GM23338 (cell line): ENCODE measurements around the gene PI4K2A. TPM values are rescaled to one million over a fixed set of nuclear protein-coding genes. Genes with fewer than 3 reads are reported as not detected.

Experiments used
- ATAC-seq: fragments of 200-7000 bp; cut with Tn5 transposase; 3 replicates; pipeline ENCODE4 v1.9.1; 2020
- DNase-seq: peaks from one replicate; pipeline ENCODE4 v3.0.0-alpha.2; 2015; ENCODE audit warnings: low spot score
- H2AFZ ChIP-seq: fragments of 200-600 bp; sonication (generic); 2 replicates; pipeline ENCODE4 v1.8.0; 2016; ENCODE audit warnings: antibody characterized with exemption, mild to moderate bottlenecking, moderate library complexity
- H3F3A ChIP-seq: fragments of 200-600 bp; sonication (generic); replicated peaks from 2 replicates; pipeline ENCODE4 v1.8.0; 2017; ENCODE audit warnings: antibody characterized with exemption, mixed run types, low read depth
- H3K27ac ChIP-seq: fragments of 200-600 bp; sonication (generic); 2 replicates; pipeline ENCODE4 v1.6.1; 2016; ENCODE audit warnings: low read depth
- H3K27me3 ChIP-seq: fragments of 200-600 bp; sonication (generic); 2 replicates; pipeline ENCODE4 v1.8.0; 2016; ENCODE audit warnings: mild to moderate bottlenecking, mixed run types, moderate library complexity; ENCODE audit not compliant: insufficient read depth
- H3K36me3 ChIP-seq: fragments of 200-600 bp; sonication (generic); 2 replicates; pipeline ENCODE4 v1.8.0; 2016; ENCODE audit warnings: mild to moderate bottlenecking; ENCODE audit not compliant: insufficient read depth
- H3K4me1 ChIP-seq: fragments of 200-600 bp; sonication (generic); 2 replicates; pipeline ENCODE4 v1.8.0; 2016; ENCODE audit warnings: mild to moderate bottlenecking, moderate library complexity; ENCODE audit not compliant: insufficient read depth
- H3K4me2 ChIP-seq: fragments of 200-600 bp; sonication (generic); 2 replicates; pipeline ENCODE4 v1.7.1; 2017; ENCODE audit warnings: mixed run types
- H3K4me3 ChIP-seq: fragments of 200-600 bp; sonication (generic); 2 replicates; pipeline ENCODE4 v1.6.1; 2016; ENCODE audit warnings: mixed run types
- H3K79me2 ChIP-seq: fragments of 200-600 bp; sonication (generic); replicated peaks from 2 replicates; pipeline ENCODE4 v1.8.0; 2017; ENCODE audit warnings: mild to moderate bottlenecking; ENCODE audit not compliant: insufficient read depth
- H3K9me2 ChIP-seq: fragments of 200-600 bp; sonication (generic); 2 replicates; pipeline ENCODE4 v1.8.0; 2017; ENCODE audit not compliant: insufficient read depth
- H4K20me1 ChIP-seq: fragments of 200-600 bp; sonication (generic); replicated peaks from 2 replicates; pipeline ENCODE4 v1.8.0; 2017; ENCODE audit warnings: mild to moderate bottlenecking; ENCODE audit not compliant: insufficient read depth
- H3K27ac Mint-ChIP-seq: 2 replicates; pipeline ENCODE4 v1.8.0; 2020; ENCODE audit warnings: inconsistent platforms, mild to moderate bottlenecking, moderate library complexity, mixed read lengths
- H3K27me3 Mint-ChIP-seq: 3 replicates; pipeline ENCODE4 v1.8.0; 2022; ENCODE audit warnings: low read depth, mild to moderate bottlenecking, moderate library complexity, mixed read lengths, inconsistent platforms; ENCODE audit not compliant: insufficient read depth, poor library complexity
- H3K36me3 Mint-ChIP-seq: 3 replicates; pipeline ENCODE4 v1.8.0; 2021; ENCODE audit warnings: low read depth, mild to moderate bottlenecking, inconsistent platforms, moderate library complexity, mixed read lengths
- H3K4me1 Mint-ChIP-seq: 3 replicates; pipeline ENCODE4 v1.8.0; 2020; ENCODE audit warnings: mild to moderate bottlenecking, inconsistent platforms, mixed read lengths
- H3K4me3 Mint-ChIP-seq: 3 replicates; pipeline ENCODE4 v1.8.0; 2021; ENCODE audit warnings: moderate library complexity, mild to moderate bottlenecking, inconsistent platforms, mixed read lengths
- H3K9me3 Mint-ChIP-seq: 3 replicates; pipeline ENCODE4 v1.8.0; 2020; ENCODE audit warnings: moderate library complexity, mild to moderate bottlenecking, inconsistent platforms, mixed read lengths
- CREB1 ChIP-seq: fragments of 250-450 bp; sonication (Bioruptor Pico); IDR thresholded peaks from 2 replicates; pipeline ENCODE4 v1.5.0; 2020; ENCODE audit warnings: low read depth, mild to moderate bottlenecking, moderate library complexity
- EZH2 ChIP-seq: fragments of 200-600 bp; sonication (generic); IDR thresholded peaks from one replicate; pipeline ENCODE4 v1.8.0; 2017; ENCODE audit warnings: antibody characterized with exemption, mild to moderate bottlenecking, low read depth; ENCODE audit not compliant: unreplicated experiment
- EZH2phosphoT487 ChIP-seq: fragments of 200-600 bp; sonication (generic); IDR thresholded peaks from one replicate; pipeline ENCODE4 v1.8.1; 2018; ENCODE audit warnings: antibody characterized with exemption; ENCODE audit not compliant: unreplicated experiment
- JUNB ChIP-seq: IDR thresholded peaks from one replicate; pipeline ENCODE4 v1.6.1; 2016; ENCODE audit warnings: antibody characterized with exemption; ENCODE audit not compliant: unreplicated experiment
- NANOG ChIP-seq: IDR thresholded peaks from 2 replicates; pipeline ENCODE4 v1.6.1; 2016; ENCODE audit warnings: antibody characterized with exemption, borderline replicate concordance
- POLR2AphosphoS5 ChIP-seq: IDR thresholded peaks from 2 replicates; pipeline ENCODE4 v1.6.1; 2016; ENCODE audit warnings: antibody characterized with exemption, low read depth
- STAT1 ChIP-seq: IDR thresholded peaks from one replicate; pipeline ENCODE4 v1.6.1; 2016; ENCODE audit warnings: antibody characterized with exemption; ENCODE audit not compliant: unreplicated experiment
- ZNF114 ChIP-seq: fragments of 250-450 bp; sonication (Bioruptor Pico); IDR thresholded peaks from 2 replicates; pipeline ENCODE4 v1.5.0; 2020; ENCODE audit warnings: mild to moderate bottlenecking, moderate library complexity
- ZNF331 ChIP-seq: fragments of 250-450 bp; sonication (Bioruptor Pico); IDR thresholded peaks from 2 replicates; pipeline ENCODE4 v1.5.0; 2020; ENCODE audit warnings: low read depth, mild to moderate bottlenecking, moderate library complexity
- polyA plus RNA-seq: library from polyadenylated mRNA; unstranded; fragments of >200 nt; fragmentation: Nextera tagmentation; extraction: Ambion mirVana; gene quantifications from 2 replicates; pipeline ENCODE4 v1.2.1, GENCODE V29; 2016
- total RNA-seq: library from RNA; depleted of rRNA; stranded (reverse); fragments of >200 nt; shearing (Covaris generic); gene quantifications from 2 replicates; pipeline ENCODE4 v1.2.3, GENCODE V29; 2014
- TF ChIP-seq, protein P1 (sequence below): fragments of 250-450 bp; sonication (Bioruptor Pico); IDR thresholded peaks from 2 replicates; pipeline ENCODE4 v1.5.0; 2020; ENCODE audit warnings: mild to moderate bottlenecking, moderate library complexity
- TF ChIP-seq, protein P2 (sequence below): IDR thresholded peaks from one replicate; pipeline ENCODE4 v1.6.1; 2018; ENCODE audit warnings: antibody characterized with exemption; ENCODE audit not compliant: unreplicated experiment
- TF ChIP-seq, protein P3 (sequence below), 2 experiments: fragments of 200-600 bp in 1 of 2; sonication (generic) in 1 of 2; conservative IDR thresholded peaks; 2 replicates each; pipeline versions ENCODE4 v1.5.1 to v1.6.1; 2016 to 2017; ENCODE audit warnings: antibody characterized with exemption in 2 of 2, low read depth in 2 of 2, mild to moderate bottlenecking in 2 of 2, moderate library complexity in 1 of 2
- TF ChIP-seq, protein P4 (sequence below): IDR thresholded peaks from 2 replicates; pipeline ENCODE4 v1.6.1; 2016; ENCODE audit warnings: antibody characterized with exemption

PI4K2A gene
- total and polyA plus RNA-seq, 2 experiments from 2014 or later: 8.1 to 29.2 TPM

DNA sequence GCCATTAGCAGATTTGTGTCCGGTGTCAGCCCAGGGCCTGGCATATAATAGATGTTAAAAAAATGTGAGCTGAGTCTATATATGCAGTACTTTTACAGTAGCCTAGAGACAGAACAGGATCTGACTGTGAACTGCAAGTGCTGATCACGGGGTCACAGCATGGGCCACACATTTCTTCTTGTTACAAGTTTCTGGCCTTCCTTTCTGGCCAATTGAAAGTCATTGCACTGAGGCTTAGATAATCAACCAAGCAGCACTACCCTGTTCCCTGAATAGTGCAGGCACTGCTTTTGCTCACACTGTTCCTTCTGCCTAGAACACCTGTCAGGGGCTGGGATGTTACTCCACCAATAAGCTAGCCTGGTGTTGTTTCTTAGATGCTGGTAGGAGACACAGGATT lies 67.7 kb downstream of the PI4K2A start:
- DNase-seq (no peak), ATAC-seq (no peak)
- peaks cover 9% of the 10 kb centered on the region; the same call in 1 of the 2 replicates for H3K4me1 ChIP-seq
- Mint-ChIP-seq H3K27me3 (peaks cover 9% of the 10 kb centered on the region), H3K27ac (no peak overlapping the region), H3K4me3 (no peak overlapping the region), H3K9me3 (no peaks in the 10 kb centered on the region; the same call in 2 of the 3 replicates), H3K36me3 (no peaks in the 10 kb centered on the region; the same call in 2 of the 3 replicates), H3K4me1 (peaks cover 24% of the 10 kb centered on the region)
- no peak overlapping the region for H3K4me2 ChIP-seq
- H3K4me3 ChIP-seq: no peak overlapping the region
- H4K20me1 ChIP-seq: no peaks in the 10 kb centered on the region
- H3F3A ChIP-seq: 0 out of 2 replicates have a peak, but pooled peaks cover 9% of the 10 kb centered on the region
- no peak overlapping the region for H3K27ac ChIP-seq
- H3K9me2 ChIP-seq: no peaks in the 10 kb centered on the region
- H3K79me2 ChIP-seq: no peaks in the 10 kb centered on the region
- TF ChIP-seq, protein P1, sequence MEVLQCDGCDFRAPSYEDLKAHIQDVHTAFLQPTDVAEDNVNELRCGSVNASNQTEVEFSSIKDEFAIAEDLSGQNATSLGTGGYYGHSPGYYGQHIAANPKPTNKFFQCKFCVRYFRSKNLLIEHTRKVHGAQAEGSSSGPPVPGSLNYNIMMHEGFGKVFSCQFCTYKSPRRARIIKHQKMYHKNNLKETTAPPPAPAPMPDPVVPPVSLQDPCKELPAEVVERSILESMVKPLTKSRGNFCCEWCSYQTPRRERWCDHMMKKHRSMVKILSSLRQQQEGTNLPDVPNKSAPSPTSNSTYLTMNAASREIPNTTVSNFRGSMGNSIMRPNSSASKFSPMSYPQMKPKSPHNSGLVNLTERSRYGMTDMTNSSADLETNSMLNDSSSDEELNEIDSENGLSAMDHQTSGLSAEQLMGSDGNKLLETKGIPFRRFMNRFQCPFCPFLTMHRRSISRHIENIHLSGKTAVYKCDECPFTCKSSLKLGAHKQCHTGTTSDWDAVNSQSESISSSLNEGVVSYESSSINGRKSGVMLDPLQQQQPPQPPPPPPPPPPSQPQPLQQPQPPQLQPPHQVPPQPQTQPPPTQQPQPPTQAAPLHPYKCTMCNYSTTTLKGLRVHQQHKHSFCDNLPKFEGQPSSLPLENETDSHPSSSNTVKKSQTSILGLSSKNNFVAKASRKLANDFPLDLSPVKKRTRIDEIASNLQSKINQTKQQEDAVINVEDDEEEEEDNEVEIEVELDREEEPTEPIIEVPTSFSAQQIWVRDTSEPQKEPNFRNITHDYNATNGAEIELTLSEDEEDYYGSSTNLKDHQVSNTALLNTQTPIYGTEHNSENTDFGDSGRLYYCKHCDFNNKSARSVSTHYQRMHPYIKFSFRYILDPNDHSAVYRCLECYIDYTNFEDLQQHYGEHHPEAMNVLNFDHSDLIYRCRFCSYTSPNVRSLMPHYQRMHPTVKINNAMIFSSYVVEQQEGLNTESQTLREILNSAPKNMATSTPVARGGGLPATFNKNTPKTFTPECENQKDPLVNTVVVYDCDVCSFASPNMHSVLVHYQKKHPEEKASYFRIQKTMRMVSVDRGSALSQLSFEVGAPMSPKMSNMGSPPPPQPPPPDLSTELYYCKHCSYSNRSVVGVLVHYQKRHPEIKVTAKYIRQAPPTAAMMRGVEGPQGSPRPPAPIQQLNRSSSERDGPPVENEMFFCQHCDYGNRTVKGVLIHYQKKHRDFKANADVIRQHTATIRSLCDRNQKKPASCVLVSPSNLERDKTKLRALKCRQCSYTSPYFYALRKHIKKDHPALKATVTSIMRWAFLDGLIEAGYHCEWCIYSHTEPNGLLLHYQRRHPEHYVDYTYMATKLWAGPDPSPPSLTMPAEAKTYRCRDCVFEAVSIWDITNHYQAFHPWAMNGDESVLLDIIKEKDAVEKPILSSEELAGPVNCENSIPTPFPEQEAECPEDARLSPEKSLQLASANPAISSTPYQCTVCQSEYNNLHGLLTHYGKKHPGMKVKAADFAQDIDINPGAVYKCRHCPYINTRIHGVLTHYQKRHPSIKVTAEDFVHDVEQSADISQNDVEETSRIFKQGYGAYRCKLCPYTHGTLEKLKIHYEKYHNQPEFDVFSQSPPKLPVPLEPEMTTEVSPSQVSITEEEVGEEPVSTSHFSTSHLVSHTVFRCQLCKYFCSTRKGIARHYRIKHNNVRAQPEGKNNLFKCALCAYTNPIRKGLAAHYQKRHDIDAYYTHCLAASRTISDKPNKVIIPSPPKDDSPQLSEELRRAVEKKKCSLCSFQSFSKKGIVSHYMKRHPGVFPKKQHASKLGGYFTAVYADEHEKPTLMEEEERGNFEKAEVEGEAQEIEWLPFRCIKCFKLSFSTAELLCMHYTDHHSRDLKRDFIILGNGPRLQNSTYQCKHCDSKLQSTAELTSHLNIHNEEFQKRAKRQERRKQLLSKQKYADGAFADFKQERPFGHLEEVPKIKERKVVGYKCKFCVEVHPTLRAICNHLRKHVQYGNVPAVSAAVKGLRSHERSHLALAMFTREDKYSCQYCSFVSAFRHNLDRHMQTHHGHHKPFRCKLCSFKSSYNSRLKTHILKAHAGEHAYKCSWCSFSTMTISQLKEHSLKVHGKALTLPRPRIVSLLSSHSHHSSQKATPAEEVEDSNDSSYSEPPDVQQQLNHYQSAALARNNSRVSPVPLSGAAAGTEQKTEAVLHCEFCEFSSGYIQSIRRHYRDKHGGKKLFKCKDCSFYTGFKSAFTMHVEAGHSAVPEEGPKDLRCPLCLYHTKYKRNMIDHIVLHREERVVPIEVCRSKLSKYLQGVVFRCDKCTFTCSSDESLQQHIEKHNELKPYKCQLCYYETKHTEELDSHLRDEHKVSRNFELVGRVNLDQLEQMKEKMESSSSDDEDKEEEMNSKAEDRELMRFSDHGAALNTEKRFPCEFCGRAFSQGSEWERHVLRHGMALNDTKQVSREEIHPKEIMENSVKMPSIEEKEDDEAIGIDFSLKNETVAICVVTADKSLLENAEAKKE (CRISPR knock-in tag): no peak
- TF ChIP-seq, protein P2, sequence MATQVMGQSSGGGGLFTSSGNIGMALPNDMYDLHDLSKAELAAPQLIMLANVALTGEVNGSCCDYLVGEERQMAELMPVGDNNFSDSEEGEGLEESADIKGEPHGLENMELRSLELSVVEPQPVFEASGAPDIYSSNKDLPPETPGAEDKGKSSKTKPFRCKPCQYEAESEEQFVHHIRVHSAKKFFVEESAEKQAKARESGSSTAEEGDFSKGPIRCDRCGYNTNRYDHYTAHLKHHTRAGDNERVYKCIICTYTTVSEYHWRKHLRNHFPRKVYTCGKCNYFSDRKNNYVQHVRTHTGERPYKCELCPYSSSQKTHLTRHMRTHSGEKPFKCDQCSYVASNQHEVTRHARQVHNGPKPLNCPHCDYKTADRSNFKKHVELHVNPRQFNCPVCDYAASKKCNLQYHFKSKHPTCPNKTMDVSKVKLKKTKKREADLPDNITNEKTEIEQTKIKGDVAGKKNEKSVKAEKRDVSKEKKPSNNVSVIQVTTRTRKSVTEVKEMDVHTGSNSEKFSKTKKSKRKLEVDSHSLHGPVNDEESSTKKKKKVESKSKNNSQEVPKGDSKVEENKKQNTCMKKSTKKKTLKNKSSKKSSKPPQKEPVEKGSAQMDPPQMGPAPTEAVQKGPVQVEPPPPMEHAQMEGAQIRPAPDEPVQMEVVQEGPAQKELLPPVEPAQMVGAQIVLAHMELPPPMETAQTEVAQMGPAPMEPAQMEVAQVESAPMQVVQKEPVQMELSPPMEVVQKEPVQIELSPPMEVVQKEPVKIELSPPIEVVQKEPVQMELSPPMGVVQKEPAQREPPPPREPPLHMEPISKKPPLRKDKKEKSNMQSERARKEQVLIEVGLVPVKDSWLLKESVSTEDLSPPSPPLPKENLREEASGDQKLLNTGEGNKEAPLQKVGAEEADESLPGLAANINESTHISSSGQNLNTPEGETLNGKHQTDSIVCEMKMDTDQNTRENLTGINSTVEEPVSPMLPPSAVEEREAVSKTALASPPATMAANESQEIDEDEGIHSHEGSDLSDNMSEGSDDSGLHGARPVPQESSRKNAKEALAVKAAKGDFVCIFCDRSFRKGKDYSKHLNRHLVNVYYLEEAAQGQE: no peak
- no peak for TF ChIP-seq ZNF331 (CRISPR knock-in tag)
- no peak for TF ChIP-seq EZH2
- no peak for TF ChIP-seq EZH2phosphoT487
- TF ChIP-seq, protein P3, sequence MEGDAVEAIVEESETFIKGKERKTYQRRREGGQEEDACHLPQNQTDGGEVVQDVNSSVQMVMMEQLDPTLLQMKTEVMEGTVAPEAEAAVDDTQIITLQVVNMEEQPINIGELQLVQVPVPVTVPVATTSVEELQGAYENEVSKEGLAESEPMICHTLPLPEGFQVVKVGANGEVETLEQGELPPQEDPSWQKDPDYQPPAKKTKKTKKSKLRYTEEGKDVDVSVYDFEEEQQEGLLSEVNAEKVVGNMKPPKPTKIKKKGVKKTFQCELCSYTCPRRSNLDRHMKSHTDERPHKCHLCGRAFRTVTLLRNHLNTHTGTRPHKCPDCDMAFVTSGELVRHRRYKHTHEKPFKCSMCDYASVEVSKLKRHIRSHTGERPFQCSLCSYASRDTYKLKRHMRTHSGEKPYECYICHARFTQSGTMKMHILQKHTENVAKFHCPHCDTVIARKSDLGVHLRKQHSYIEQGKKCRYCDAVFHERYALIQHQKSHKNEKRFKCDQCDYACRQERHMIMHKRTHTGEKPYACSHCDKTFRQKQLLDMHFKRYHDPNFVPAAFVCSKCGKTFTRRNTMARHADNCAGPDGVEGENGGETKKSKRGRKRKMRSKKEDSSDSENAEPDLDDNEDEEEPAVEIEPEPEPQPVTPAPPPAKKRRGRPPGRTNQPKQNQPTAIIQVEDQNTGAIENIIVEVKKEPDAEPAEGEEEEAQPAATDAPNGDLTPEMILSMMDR (conservative IDR thresholded peaks at IDR 0.05; ENCODE audit: low read depth in 2 of 2): no peak
- TF ChIP-seq ZNF114 (CRISPR knock-in tag): no peak
- no peak for TF ChIP-seq NANOG
- TF ChIP-seq, protein P4, sequence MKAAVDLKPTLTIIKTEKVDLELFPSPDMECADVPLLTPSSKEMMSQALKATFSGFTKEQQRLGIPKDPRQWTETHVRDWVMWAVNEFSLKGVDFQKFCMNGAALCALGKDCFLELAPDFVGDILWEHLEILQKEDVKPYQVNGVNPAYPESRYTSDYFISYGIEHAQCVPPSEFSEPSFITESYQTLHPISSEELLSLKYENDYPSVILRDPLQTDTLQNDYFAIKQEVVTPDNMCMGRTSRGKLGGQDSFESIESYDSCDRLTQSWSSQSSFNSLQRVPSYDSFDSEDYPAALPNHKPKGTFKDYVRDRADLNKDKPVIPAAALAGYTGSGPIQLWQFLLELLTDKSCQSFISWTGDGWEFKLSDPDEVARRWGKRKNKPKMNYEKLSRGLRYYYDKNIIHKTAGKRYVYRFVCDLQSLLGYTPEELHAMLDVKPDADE: no peak
- TF ChIP-seq JUNB: no peak
- TF ChIP-seq STAT1: no peak
- no peak for TF ChIP-seq CREB1 (CRISPR knock-in tag)
- TF ChIP-seq POLR2AphosphoS5: no peak
- no peak overlapping the region for H2AFZ ChIP-seq
- H3K27me3 ChIP-seq: no peaks in the 10 kb centered on the region
- no peaks in the 10 kb centered on the region for H3K36me3 ChIP-seq
